ENCODE data around the gene FOXL1.

FOXL1 gene

DNA sequence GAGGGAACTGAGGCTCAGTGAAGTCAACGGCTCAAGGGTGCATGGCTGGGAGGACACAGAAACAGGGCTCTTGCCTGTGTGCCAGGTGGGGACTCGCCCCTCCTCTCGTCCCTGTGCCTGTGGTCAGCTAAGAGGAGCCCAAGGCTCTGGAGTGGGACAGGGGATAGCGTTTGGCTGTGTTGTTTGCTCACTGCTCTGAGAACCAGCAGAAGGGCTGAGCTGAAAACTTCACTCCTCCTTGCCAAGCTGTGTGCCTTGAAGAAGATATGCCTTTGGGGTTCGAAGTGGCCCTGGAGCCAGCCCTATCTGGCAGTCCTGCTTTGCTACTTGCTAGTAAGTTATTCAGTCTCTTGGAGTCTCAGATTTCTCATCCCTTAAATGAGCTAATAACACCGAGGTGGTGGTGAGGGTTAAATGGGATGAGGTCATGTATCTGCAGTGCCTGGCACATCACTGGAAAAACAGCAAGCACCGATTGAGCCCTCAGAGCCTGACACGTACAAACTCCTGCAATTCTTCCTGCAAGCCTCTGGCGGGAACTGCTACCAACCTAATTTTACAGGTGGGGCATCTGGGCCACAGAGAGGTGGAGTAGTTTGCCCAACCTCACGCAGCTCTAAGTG, 17.7 kb downstream of the FOXL1 start:
- no peak for TF ChIP-seq CTCF (IDR thresholded peaks at IDR 0.05; ENCODE audit: extremely low read depth, insufficient read depth, missing control alignments)
- DNase-seq (ENCODE audit: low spot score), result no peak
- in situ Hi-C loops (cut with MboI; ENCODE audit: low pct_unique_long_range_greater_than_20kb, low sequenced_read_pairs, unreplicated experiment), result no loop called here

DNA sequence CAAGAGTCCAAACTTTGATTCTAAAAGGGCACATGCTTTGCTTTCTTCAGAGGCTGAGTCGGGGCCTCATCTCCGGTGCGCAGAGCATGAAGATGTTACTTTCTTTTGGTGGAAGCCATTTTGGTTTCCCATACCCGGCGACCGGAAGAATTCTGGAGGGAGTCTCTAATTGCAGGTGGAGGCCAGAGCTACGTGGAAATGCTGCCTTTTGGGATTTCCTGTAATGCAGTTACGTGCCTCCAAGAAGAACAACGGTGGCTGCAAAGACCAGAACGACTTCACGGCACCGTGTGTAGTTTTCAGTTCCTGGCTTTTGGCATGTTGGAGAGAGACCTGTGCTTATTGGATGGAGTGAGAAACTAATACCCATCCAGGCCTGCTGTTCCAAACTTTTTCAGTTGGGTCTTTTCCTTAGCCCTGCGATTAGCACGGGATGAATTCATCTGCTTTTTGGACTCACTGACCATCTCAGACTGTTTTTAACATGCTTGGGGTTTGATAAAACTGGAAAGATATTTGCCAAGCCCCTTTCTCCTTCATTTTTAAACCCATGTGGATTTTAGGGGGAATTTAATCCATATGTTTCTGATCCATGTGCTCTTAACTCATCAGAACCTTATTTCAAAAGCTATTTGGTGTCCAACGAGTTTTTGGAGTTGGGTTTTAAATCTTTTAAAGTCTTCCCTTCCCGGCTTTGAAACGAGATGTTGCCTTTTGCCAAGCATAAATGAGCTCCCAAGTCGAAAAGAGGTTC, 19.0 kb downstream of the FOXL1 start:
- in situ Hi-C loops (cut with MboI; ENCODE audit: low pct_unique_long_range_greater_than_20kb, low sequenced_read_pairs, unreplicated experiment), result no loop called here
- TF ChIP-seq CTCF (IDR thresholded peaks at IDR 0.05; ENCODE audit: extremely low read depth, insufficient read depth, missing control alignments), result no peak

DNA sequence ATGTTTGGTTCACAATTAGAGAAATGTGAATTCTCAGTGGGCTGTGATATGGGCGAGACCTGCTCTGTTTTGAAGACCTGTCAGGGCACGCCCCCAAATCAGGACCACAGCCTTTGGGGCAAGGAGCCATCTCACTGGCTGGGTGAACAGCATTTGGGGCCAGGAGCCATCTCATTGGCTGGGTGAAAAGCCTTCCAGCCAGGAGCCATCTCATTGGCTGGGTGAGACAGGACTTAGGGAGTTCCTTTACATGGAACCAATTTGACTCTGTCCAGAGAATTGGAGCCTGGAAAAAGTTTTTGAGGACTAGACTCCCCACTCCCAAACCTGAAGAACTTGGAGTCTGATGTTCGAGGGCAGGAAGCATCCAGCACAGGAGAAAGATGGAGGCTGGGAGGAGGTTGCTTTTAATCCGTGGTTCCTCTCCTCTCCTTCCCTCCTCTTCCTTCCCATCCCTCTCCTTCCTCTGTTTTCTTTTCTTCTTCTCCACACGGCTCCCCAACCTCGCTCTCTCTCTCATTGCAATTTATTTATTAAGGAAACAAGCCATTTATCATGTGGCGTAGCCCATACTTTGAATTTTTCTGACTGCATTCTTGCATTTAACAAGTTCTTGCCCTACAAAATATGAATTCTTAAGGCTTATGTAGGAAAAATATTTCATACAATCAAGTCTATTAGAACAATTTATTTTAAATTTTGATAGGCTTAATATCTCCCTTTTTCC, 19.7 kb downstream of the FOXL1 start:
- no peak for TF ChIP-seq CTCF (IDR thresholded peaks at IDR 0.05; ENCODE audit: extremely low read depth, insufficient read depth, missing control alignments)
- in situ Hi-C loops (cut with MboI; ENCODE audit: low pct_unique_long_range_greater_than_20kb, low sequenced_read_pairs, unreplicated experiment), result no loop called here

More for the DNA sequence above, 19.0 kb downstream of the FOXL1 start:
- no peak for DNase-seq (ENCODE audit: low spot score)

DNA sequence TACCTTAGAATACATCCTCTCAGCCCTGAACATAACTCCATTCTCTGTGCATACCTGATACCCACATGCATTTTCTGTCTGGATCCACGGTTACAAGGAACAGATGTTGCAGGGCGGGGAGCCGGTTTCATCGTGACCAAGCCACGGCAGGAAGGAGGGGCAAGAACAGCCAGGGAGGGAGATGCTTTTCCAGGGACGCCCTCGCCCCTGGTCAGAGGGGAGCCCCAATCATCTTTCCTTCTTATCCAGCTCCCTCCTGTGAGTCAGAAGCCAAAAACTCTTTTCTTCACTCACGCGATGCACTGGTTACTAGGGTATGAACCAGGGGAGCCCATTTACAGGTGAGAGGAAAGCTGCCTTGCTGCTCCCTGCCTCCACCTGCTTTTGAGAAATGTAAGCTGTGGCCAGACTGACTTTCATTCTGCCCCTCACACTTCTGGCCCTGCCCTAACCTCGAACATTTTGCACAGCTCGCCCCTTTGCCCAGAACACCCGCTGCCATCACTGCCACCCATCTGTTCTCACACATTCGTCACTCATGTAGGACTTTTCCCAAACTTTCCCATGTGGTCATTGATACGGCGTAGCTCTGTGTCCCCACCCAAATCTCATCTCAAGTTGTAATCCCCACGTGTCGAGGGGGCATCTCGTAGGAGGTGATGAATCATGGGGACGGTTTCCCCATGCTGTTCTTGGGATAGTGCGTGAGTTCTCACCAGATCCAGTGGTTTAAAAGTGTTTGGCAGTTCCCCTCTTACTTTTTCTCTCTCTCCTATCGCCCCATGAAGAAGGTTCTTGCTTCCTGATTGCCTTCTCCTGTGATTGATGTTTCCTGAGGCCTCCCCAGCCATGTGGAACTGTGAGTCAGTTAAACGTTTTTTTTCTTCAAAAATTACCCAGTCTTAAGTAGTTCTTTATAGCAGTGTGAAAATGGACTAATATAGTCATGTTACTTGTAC, 20.5 kb downstream of the FOXL1 start:
- TF ChIP-seq CTCF (IDR thresholded peaks at IDR 0.05; ENCODE audit: extremely low read depth, insufficient read depth, missing control alignments), result no peak
- in situ Hi-C loops (cut with MboI; ENCODE audit: low pct_unique_long_range_greater_than_20kb, low sequenced_read_pairs, unreplicated experiment), result no loop called here
- DNase-seq (ENCODE audit: low spot score), result no peak

More for the DNA sequence above, 19.7 kb downstream of the FOXL1 start:
- no peak for DNase-seq (ENCODE audit: low spot score)

- in situ Hi-C loops (cut with MboI; ENCODE audit: low pct_unique_long_range_greater_than_20kb, low sequenced_read_pairs, unreplicated experiment), result no loop called here
- DNase-seq (ENCODE audit: low spot score), result no peak
- TF ChIP-seq CTCF (IDR thresholded peaks at IDR 0.05; ENCODE audit: extremely low read depth, insufficient read depth, missing control alignments), result no peak
These were observed 23.0 kb downstream of the FOXL1 start for GRCh38 chr16:86601356-86601755.

DNA sequence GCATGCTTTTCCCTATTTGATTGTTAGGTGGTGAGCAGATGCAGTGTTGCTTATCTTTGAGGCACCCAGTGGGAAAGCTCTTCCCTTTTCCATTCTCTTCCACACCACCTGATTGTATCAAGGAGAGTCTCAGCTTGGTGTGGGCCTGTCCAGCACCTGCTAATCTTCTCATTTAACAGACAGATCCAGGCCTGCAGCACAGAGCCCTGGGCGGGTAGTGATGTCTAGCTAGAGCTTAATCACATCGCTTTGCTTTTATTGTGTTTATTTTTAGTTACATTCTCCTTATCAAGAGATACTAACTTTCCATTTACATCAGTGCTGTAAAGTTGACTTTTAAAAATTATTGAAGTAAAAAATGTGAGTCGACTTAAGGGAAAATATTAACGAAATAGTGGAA, 24.2 kb downstream of the FOXL1 start:
- DNase-seq (ENCODE audit: low spot score), result no peak
- in situ Hi-C loops (cut with MboI; ENCODE audit: low pct_unique_long_range_greater_than_20kb, low sequenced_read_pairs, unreplicated experiment), result no loop called here
- TF ChIP-seq CTCF (IDR thresholded peaks at IDR 0.05; ENCODE audit: extremely low read depth, insufficient read depth, missing control alignments), result no peak
